Measurements from ENCODE around the gene TSPAN4. TPM values are rescaled to one million over a fixed set of nuclear protein-coding genes. Genes with fewer than 3 reads are reported as not detected.

The TSPAN4 gene
- total RNA-seq, 2 experiments from 2014 or later: 9.4 to 12.1 TPM

DNA sequence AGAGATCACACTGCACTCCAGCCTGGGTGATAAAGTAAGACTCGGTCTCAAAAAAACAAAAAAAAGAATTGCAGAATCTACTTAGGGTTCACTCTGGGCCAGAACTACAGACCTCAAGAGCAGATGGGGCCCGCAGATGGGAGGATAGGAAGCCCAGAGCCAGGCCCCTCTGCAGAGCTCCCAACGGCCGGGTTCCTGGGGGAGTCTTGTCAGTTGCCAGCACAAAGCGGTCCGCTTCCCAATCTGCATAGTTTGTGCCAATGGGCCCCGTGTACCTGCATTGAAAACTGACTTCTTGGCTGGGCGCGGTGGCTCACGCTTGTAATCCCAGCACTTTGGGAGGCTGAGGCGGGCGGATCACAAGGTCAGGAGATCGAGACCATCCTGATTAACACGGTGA is 69.6 kb downstream of the TSPAN4 start:
- CTCF ChIA-PET (ENCODE audit: unreplicated experiment): no interaction called here
- TF ChIP-seq, protein P1, sequence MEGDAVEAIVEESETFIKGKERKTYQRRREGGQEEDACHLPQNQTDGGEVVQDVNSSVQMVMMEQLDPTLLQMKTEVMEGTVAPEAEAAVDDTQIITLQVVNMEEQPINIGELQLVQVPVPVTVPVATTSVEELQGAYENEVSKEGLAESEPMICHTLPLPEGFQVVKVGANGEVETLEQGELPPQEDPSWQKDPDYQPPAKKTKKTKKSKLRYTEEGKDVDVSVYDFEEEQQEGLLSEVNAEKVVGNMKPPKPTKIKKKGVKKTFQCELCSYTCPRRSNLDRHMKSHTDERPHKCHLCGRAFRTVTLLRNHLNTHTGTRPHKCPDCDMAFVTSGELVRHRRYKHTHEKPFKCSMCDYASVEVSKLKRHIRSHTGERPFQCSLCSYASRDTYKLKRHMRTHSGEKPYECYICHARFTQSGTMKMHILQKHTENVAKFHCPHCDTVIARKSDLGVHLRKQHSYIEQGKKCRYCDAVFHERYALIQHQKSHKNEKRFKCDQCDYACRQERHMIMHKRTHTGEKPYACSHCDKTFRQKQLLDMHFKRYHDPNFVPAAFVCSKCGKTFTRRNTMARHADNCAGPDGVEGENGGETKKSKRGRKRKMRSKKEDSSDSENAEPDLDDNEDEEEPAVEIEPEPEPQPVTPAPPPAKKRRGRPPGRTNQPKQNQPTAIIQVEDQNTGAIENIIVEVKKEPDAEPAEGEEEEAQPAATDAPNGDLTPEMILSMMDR (conservative IDR thresholded peaks at IDR 0.05; ENCODE audit: low read length): no peak
- no peak for TF ChIP-seq EZH2phosphoT487 (IDR thresholded peaks at IDR 0.05; ENCODE audit: borderline replicate concordance, low read depth, low read length)
- H3K4me3 ChIP-seq (ENCODE audit: low read depth, low read length, poor library complexity, severe bottlenecking): no peak overlapping the region
- H2AFZ ChIP-seq (ENCODE audit: low read length): no peak overlapping the region
- H3K79me2 ChIP-seq (ENCODE audit: insufficient read depth, low read depth, low read length): peaks cover 19% of the 10 kb centered on the region
- no peaks in the 10 kb centered on the region; the same call in 1 of the 2 replicates for H3K36me3 ChIP-seq (ENCODE audit: insufficient read depth, low read length)
- peak overlapping the region; percentile 70 for H3K4me2 ChIP-seq (ENCODE audit: low read length)
- H4K20me1 ChIP-seq (ENCODE audit: insufficient read depth, low read length): no peaks in the 10 kb centered on the region; the same call in 1 of the 2 replicates
- H3K9me2 ChIP-seq (ENCODE audit: insufficient read depth, low read length): no peaks in the 10 kb centered on the region
- peaks cover 35% of the 10 kb centered on the region for H3K4me1 ChIP-seq (ENCODE audit: insufficient read depth, low read length, poor library complexity, severe bottlenecking)
- H3K9me3 ChIP-seq (ENCODE audit: low read length): no peaks in the 10 kb centered on the region
- no peak for DNase-seq (ENCODE audit: low spot score)
- H3K27ac ChIP-seq (ENCODE audit: low read depth, low read length, poor library complexity, severe bottlenecking): no peak overlapping the region
- intact Hi-C loops (cut with micrococcal nuclease; ENCODE audit: unreplicated experiment): loop anchor here (5.0 kb wide), 1 partner anchor 405 kb away; the partner anchor contains the start of gene RNH1
- no TSS peak for BruUV-seq (replicated peaks)
- POLR2A ChIA-PET: interaction anchor here (1.2 kb wide), 1 partner anchor 15 kb away, joined by 4 read pairs; no protein-coding TSS in a partner anchor

DNA sequence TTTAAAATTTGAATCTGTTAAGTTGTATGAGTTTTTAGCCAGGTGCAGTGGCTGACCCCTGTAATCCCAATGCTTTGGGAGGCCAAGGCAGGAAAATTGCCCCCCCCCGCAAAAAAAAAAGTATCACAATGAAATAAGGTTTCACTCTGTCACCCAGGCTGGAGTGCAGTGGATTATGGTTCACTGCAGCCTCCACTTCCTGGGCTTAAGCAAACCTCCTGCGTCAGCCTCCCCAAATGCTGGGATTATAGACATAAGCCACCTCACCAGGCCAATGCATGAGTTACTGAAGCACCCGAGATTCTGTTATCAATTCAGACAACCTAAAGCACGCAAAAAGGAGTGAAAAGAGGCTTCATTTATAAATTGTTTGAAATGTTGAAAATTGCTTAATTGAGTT is 70.4 kb downstream of the TSPAN4 start:
- POLR2A ChIA-PET: no interaction called here
- DNase-seq (ENCODE audit: low spot score): no peak
- Histone ChIP-seq H3K9me3 (ENCODE audit: low read length) (no peaks in the 10 kb centered on the region), H3K4me2 (ENCODE audit: low read length) (no peak overlapping the region), H3K9me2 (ENCODE audit: insufficient read depth, low read length) (no peaks in the 10 kb centered on the region), H2AFZ (ENCODE audit: low read length) (no peak overlapping the region), H3K36me3 (ENCODE audit: insufficient read depth, low read length) (no peaks in the 10 kb centered on the region; the same call in 1 of the 2 replicates), H3K79me2 (ENCODE audit: insufficient read depth, low read depth, low read length) (peaks cover 19% of the 10 kb centered on the region), H3K4me1 (ENCODE audit: insufficient read depth, low read length, poor library complexity, severe bottlenecking) (peaks cover 27% of the 10 kb centered on the region), H4K20me1 (ENCODE audit: insufficient read depth, low read length) (no peaks in the 10 kb centered on the region; the same call in 1 of the 2 replicates), H3K4me3 (ENCODE audit: low read depth, low read length, poor library complexity, severe bottlenecking) (no peak overlapping the region), H3K27ac (ENCODE audit: low read depth, low read length, poor library complexity, severe bottlenecking) (no peak overlapping the region)
- no peak for TF ChIP-seq EZH2phosphoT487 (IDR thresholded peaks at IDR 0.05; ENCODE audit: borderline replicate concordance, low read depth, low read length)
- TF ChIP-seq, protein P1 (conservative IDR thresholded peaks at IDR 0.05; ENCODE audit: low read length): no peak
- CTCF ChIA-PET (ENCODE audit: unreplicated experiment): no interaction called here
- no TSS peak for BruUV-seq (replicated peaks)
- intact Hi-C loops (cut with micrococcal nuclease; ENCODE audit: unreplicated experiment): loop anchor here (5.0 kb wide), 1 partner anchor 406 kb away; the partner anchor contains the start of gene RNH1

DNA sequence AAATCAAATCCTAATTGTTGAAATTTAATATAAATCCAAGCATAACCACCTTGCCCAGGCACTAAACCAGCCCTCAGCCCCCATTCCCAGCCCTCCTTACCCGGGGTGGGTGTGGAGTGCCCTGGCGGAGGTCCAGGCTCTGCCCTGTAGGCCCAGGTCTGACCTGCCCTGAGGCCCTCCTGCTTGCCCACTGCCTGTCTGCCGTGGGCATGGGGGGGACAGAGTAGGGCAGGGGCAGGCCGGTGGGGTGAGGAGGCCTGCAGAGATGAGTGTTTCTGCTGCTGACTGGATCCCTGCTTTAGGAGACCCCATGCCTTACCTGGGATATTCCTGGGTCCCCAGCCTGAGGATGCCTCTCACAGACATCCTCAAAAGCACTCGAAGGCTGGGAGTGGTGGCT is 71.6 kb downstream of the TSPAN4 start:
- no peak for DNase-seq (ENCODE audit: low spot score)
- H3K9me2 ChIP-seq (ENCODE audit: insufficient read depth, low read length): no peaks in the 10 kb centered on the region
- POLR2A ChIA-PET: no interaction called here
- no peak for TF ChIP-seq EZH2phosphoT487 (IDR thresholded peaks at IDR 0.05; ENCODE audit: borderline replicate concordance, low read depth, low read length)
- TF ChIP-seq, protein P1 (conservative IDR thresholded peaks at IDR 0.05; ENCODE audit: low read length): no peak
- H3K36me3 ChIP-seq (ENCODE audit: insufficient read depth, low read length): no peaks in the 10 kb centered on the region; the same call in 1 of the 2 replicates
- CTCF ChIA-PET (ENCODE audit: unreplicated experiment): no interaction called here
- H3K4me2 ChIP-seq (ENCODE audit: low read length): no peak overlapping the region
- H3K4me1 ChIP-seq (ENCODE audit: insufficient read depth, low read length, poor library complexity, severe bottlenecking): peaks cover 19% of the 10 kb centered on the region
- no peak overlapping the region for H2AFZ ChIP-seq (ENCODE audit: low read length)
- intact Hi-C loops (cut with micrococcal nuclease; ENCODE audit: unreplicated experiment): loop anchor here (5.0 kb wide), 1 partner anchor 407 kb away; the partner anchor contains the start of gene RNH1
- no peaks in the 10 kb centered on the region for H3K9me3 ChIP-seq (ENCODE audit: low read length)
- H3K27ac ChIP-seq (ENCODE audit: low read depth, low read length, poor library complexity, severe bottlenecking): no peak overlapping the region
- no peak overlapping the region for H3K4me3 ChIP-seq (ENCODE audit: low read depth, low read length, poor library complexity, severe bottlenecking)
- H4K20me1 ChIP-seq (ENCODE audit: insufficient read depth, low read length): no peaks in the 10 kb centered on the region; the same call in 1 of the 2 replicates
- BruUV-seq (replicated peaks): no TSS peak
- peaks cover 13% of the 10 kb centered on the region for H3K79me2 ChIP-seq (ENCODE audit: insufficient read depth, low read depth, low read length)

All from OCI-LY7 (cell line).